GM06990 (cell line): Measurements from ENCODE around the gene TUB.

ENCODE experiments used
- DNase-seq: peaks from one replicate; pipeline ENCODE4 v3.0.0-alpha.2; 2011; ENCODE audit not compliant: insufficient read length; ENCODE audit errors: extremely low read depth
- H3K27me3 ChIP-seq: replicated peaks from 2 replicates; pipeline ENCODE4 v1.6.0; 2011; ENCODE audit warnings: low read length; ENCODE audit not compliant: control insufficient read depth, insufficient read depth
- H3K36me3 ChIP-seq: 2 replicates; pipeline ENCODE4 v1.5.1; 2011; ENCODE audit warnings: low read length; ENCODE audit not compliant: control insufficient read depth, insufficient read depth
- H3K4me3 ChIP-seq: replicated peaks from 2 replicates; pipeline ENCODE4 v1.5.1; 2011; ENCODE audit warnings: low read depth, mild to moderate bottlenecking, control low read depth, low read length
- CTCF ChIP-seq: IDR thresholded peaks from 2 replicates; pipeline ENCODE4 v1.5.1; 2011; ENCODE audit warnings: low read length, control low read depth, mild to moderate bottlenecking, inconsistent platforms; ENCODE audit not compliant: insufficient read depth, poor library complexity, severe bottlenecking

TUB gene

DNA sequence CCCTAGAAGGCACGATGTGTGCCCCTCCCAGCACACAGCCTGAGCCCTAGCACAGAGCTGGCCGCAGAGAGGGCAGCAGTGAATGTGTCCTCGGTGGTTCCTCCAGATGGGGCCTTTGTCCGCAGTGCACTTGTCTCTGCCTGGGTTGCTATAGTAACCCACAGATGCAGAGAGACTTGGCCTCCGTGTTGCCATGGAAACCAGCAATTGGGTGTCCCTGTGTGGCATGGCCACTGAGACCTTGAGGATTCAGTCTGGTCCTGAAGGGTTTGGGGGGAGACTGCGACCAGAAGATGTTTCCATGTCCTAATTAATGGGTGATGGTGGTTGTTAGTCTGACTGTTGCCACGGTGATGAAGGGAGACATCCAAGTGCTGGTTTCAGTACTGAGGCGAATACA is 42.6 kb upstream of the TUB start:
- Histone ChIP-seq H3K4me3 (no peak overlapping the region), H3K36me3 (no peaks in the 10 kb centered on the region), H3K27me3 (no peaks in the 10 kb centered on the region; the same call in 1 of the 2 replicates)
- no peak for DNase-seq
- TF ChIP-seq CTCF: no peak

- Histone ChIP-seq H3K27me3 (no peaks in the 10 kb centered on the region; the same call in 1 of the 2 replicates), H3K4me3 (no peak overlapping the region), H3K36me3 (no peaks in the 10 kb centered on the region)
- DNase-seq: no peak
- TF ChIP-seq CTCF: no peak
Measured at GRCh38 chr11:8038811-8039529, 42.0 kb upstream of the TUB start.

- no peak overlapping the region for H3K4me3 ChIP-seq
- no peak for TF ChIP-seq CTCF
- no peaks in the 10 kb centered on the region for H3K36me3 ChIP-seq
- H3K27me3 ChIP-seq: no peaks in the 10 kb centered on the region; the same call in 1 of the 2 replicates
- no peak for DNase-seq
Measured at GRCh38 chr11:8039530-8040260, 41.3 kb upstream of the TUB start.

DNA sequence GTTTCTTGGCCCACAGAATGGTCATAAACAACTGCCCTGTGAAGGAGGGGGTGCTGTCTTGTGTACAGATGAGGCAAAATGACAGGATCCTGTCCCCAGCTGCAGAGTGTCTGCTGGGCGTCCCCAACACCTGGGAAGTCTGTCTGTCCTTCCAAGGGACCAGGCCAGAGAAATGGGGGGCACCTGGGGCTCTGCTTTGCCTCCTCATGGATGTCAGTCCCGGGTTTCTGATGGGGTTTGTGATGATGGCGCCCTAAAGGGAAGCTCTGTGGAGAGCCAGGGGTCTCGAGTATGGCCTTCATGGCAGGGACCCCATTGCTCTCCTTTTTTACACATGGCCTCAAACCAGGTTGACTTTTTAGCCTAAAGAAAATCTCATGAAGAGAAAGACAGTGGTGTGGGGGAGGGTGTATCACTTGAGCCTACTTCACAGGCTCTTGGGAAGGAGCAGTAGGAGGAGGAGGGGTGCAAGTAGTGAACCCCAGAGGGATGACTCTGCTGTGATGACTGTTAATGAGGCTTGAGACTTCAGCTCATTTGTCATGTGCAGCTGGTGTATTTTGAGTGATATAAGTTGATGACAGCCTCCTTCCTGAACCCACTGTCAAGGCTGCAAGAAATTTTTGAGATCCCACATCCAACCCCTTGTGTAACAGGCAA is 40.6 kb upstream of the TUB start:
- H3K27me3 ChIP-seq: no peaks in the 10 kb centered on the region; the same call in 1 of the 2 replicates
- H3K4me3 ChIP-seq: no peak overlapping the region
- no peak for TF ChIP-seq CTCF
- no peak for DNase-seq
- no peaks in the 10 kb centered on the region for H3K36me3 ChIP-seq

GRCh38 chr11:8040921-8041285 is 40.1 kb upstream of the TUB start:
- H3K4me3 ChIP-seq: no peak overlapping the region
- H3K36me3 ChIP-seq: no peaks in the 10 kb centered on the region
- no peak for DNase-seq
- no peak for TF ChIP-seq CTCF
- no peaks in the 10 kb centered on the region; the same call in 1 of the 2 replicates for H3K27me3 ChIP-seq
